Neural progenitor cell (in vitro differentiated cells): ENCODE results near the gene NME5.

Experiments
- CTCF ChIP-seq: fragments of 200-600 bp; sonication (generic); IDR thresholded peaks from 2 replicates; pipeline ENCODE4 v1.5.1; 2017; ENCODE audit warnings: antibody characterized with exemption, mild to moderate bottlenecking
- EZH2 ChIP-seq: fragments of 200-600 bp; sonication (generic); IDR thresholded peaks from 2 replicates; pipeline ENCODE4 v1.6.1; 2017; ENCODE audit warnings: antibody characterized with exemption, mild to moderate bottlenecking, moderate library complexity

- no peak for TF ChIP-seq CTCF
- TF ChIP-seq EZH2: no peak
These were observed 29.6 kb downstream of the NME5 start for GRCh38 chr5:138109463-138110265.
